Effector memory CD4-positive, alpha-beta T cell (primary cell): ENCODE data around the gene MCAM.

Experiments
- DNase-seq, 3 donors: peaks; one replicate each; pipeline ENCODE4 v3.0.0-alpha.2; 2020
- H3K27ac ChIP-seq: 2 replicates; pipeline ENCODE4 v1.7.0; 2013; ENCODE audit warnings: mild to moderate bottlenecking, low read length, moderate library complexity; ENCODE audit not compliant: insufficient read depth, poor library complexity, severe bottlenecking
- H3K27me3 ChIP-seq: replicated peaks from 2 replicates; pipeline ENCODE4 v1.7.0; 2013; ENCODE audit warnings: mild to moderate bottlenecking, low read length; ENCODE audit not compliant: insufficient read depth, control insufficient read depth, poor library complexity, severe bottlenecking
- H3K36me3 ChIP-seq: 2 replicates; pipeline ENCODE4 v1.7.0; 2013; ENCODE audit warnings: mild to moderate bottlenecking, low read length, moderate library complexity; ENCODE audit not compliant: control insufficient read depth, insufficient read depth
- H3K4me1 ChIP-seq: 2 replicates; pipeline ENCODE4 v1.7.0; 2013; ENCODE audit warnings: low read length, mild to moderate bottlenecking; ENCODE audit not compliant: control insufficient read depth, insufficient read depth, poor library complexity, severe bottlenecking
- H3K4me3 ChIP-seq: 2 replicates; pipeline ENCODE4 v1.7.0; 2013; ENCODE audit warnings: low read length, low read depth, mild to moderate bottlenecking; ENCODE audit not compliant: insufficient read depth, poor library complexity, severe bottlenecking
- H3K9me3 ChIP-seq: 2 replicates; pipeline ENCODE4 v1.7.0; 2013; ENCODE audit warnings: mild to moderate bottlenecking, low read length, moderate library complexity; ENCODE audit not compliant: control insufficient read depth

The MCAM gene

DNA sequence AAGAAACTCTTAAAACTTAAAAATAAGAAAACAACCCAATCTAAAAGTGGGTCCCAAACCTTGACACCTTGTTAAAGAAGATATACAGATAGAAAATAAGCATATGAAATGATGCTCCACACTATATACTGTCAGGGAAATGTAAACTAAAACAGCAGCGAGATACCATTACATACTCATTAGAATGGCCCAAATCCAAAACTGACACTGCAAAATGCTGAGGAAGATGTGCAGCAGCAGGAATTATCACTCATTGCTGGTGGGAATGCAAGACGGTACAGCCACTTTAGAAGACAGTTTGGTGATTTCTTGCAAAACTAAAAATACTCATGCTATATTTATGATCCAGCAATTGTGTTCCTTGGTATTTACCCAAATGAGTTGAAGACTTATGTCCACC, 12.4 kb upstream of the MCAM start:
- no peak overlapping the region for H3K27ac ChIP-seq
- H3K4me3 ChIP-seq: no peak overlapping the region
- peaks cover 3% of the 10 kb centered on the region for H3K4me1 ChIP-seq
- H3K9me3 ChIP-seq: no peaks in the 10 kb centered on the region
- DNase-seq: no peak
- no peaks in the 10 kb centered on the region for H3K36me3 ChIP-seq
- H3K27me3 ChIP-seq: no peaks in the 10 kb centered on the region

DNA sequence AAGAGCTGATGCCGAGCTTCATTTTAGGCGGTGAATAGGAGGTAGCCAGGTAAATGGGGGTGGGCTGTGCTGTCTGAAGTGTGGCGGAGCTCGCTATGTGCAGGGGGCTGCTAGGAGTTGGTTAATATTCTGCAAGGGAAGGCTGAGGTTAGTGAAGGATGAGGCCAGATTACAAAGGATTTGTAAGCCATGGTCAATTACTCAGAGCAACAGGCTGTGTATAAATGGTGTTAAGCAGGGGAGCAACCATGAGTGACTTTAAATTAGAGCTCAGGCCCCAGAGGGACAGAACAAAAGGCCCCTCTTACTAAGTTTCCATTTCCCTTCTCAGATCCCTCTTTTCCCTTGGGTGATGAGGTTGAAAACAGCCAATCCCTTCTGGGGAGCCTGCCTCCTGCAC, 7.3 kb upstream of the MCAM start:
- Histone ChIP-seq H3K9me3 (no peaks in the 10 kb centered on the region), H3K36me3 (no peaks in the 10 kb centered on the region), H3K27me3 (no peaks in the 10 kb centered on the region), H3K27ac (no peak overlapping the region), H3K4me3 (no peak overlapping the region), H3K4me1 (peaks cover 20% of the 10 kb centered on the region)
- DNase-seq: no peak

DNA sequence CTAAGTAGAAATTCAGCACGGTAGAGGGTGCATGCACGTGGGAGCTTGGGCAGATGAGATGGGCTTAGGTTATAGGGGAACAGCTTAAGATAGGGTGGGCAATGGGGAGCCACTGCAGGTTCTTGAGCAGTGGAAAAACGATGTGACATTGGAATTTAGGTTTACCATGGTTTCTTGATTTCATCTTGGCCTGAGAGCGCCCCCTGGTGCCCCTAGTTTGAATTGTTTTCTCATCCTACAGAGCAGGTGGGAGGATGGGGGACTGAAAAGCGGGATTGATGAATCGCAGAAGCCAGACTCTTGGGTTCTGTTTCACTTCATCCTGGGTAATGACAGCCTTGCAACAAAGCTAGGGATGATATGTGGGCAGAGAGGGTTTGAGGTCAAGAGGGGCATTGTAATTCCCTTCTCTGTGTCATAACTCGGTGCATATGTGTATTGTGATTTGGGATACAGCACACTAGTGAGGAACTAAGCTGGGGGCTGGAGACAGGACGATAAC, 6.7 kb upstream of the MCAM start:
- H3K4me3 ChIP-seq: no peak overlapping the region
- H3K9me3 ChIP-seq: no peaks in the 10 kb centered on the region
- H3K36me3 ChIP-seq: no peaks in the 10 kb centered on the region
- DNase-seq: peak; percentile 51 to 71 (median 64)
- H3K4me1 ChIP-seq: peaks cover 25% of the 10 kb centered on the region
- H3K27ac ChIP-seq: no peak overlapping the region
- H3K27me3 ChIP-seq: no peaks in the 10 kb centered on the region

DNA sequence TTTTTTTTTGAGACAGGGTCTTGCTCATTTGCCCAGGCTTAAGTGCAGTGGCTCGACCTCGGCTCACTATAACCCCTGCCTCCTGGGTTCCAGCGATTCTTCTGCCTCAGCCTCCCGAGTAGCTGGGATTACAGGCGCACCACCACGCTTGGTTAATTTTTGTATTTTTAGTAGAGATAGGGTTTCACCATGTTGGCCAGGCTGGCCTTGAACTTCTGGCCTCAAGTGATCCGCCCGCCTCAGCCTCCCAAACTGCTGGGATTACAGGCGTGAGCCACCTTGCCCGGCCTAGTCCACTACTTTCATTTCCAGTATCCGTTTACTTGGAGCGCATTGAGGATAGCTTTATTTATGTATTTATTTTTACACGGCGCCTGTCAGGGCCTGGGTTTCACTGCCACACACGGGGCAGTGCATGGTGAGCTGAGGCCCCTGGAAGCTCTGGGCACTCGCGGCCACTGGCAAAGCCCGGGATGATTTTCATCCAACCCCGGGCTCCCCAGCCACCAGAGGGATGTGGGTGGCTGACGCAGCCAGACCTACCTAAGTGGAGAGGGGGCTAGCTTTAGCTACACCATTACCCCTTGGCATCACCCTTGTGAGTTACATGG, 6.1 kb upstream of the MCAM start:
- Histone ChIP-seq H3K4me3 (no peak overlapping the region), H3K27ac (no peak overlapping the region), H3K9me3 (no peaks in the 10 kb centered on the region), H3K4me1 (peaks cover 30% of the 10 kb centered on the region), H3K27me3 (no peaks in the 10 kb centered on the region), H3K36me3 (no peaks in the 10 kb centered on the region)
- DNase-seq: no peak

DNA sequence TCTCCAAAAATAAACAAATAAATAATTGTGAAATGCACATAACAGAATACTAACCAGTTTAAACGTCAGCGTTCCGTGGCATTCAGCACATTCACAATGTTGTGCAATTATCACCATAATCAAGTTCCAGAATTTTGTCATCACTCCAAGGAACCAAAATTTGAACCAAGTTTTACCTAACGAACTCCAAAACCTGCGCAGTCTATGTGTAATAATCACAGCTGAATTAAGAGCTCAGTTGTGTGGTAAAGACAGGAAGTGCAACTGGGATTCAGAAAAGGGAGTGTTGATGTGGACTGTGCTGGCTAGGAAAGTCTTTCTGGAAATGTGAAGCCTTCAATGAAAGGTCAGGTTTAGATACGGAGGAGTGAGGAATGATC, 5.4 kb upstream of the MCAM start:
- Histone ChIP-seq H3K4me1 (peaks cover 32% of the 10 kb centered on the region), H3K9me3 (no peaks in the 10 kb centered on the region), H3K27ac (no peak overlapping the region), H3K4me3 (no peak overlapping the region), H3K36me3 (no peaks in the 10 kb centered on the region), H3K27me3 (peaks cover 3% of the 10 kb centered on the region)
- no peak for DNase-seq

DNA sequence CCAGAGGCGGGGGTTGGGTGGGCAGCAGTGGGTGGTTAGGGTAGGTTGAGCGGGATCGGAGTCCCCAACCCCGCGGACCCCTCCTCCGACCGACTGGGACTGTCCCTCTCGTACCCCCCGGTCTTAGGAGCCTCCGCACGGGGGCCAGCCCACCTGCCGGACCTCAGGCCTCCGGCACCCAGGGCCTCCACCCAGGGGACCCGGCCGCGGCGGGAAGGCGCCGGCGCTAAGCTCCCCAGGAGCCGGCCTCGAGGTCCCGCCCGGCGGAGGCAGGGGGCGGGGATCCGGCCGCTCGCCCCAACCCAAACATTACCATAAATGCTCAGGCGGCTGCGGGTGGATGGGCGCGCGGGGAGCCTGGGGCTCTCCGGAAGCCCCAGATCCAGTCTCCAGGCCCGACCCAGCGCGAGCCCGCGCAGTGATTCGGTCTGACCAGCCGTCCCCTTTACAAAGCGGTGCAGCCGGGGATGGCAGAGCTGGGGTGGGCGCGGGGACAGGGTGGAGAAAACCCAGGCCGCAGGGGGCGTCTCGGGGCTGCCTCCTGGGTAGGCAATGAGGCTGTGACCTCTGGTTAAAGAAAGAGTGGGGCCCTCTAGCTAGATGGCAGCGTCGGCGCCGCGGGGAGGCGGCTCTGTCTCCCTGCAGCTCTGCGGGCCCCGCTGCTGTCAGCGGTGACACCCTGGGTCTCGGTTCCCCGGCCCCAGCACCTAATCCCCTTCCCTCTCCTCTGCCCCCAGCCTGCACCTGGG, 4.0 kb upstream of the MCAM start:
- no peaks in the 10 kb centered on the region for H3K9me3 ChIP-seq
- peaks cover 43% of the 10 kb centered on the region for H3K4me1 ChIP-seq
- peaks cover 9% of the 10 kb centered on the region for H3K27me3 ChIP-seq
- DNase-seq: peak in 2 of 3 donors; percentile 20 to 41
- H3K27ac ChIP-seq: peak overlapping the region; percentile 46
- H3K4me3 ChIP-seq: peak overlapping the region; percentile 56
- H3K36me3 ChIP-seq: no peaks in the 10 kb centered on the region

DNA sequence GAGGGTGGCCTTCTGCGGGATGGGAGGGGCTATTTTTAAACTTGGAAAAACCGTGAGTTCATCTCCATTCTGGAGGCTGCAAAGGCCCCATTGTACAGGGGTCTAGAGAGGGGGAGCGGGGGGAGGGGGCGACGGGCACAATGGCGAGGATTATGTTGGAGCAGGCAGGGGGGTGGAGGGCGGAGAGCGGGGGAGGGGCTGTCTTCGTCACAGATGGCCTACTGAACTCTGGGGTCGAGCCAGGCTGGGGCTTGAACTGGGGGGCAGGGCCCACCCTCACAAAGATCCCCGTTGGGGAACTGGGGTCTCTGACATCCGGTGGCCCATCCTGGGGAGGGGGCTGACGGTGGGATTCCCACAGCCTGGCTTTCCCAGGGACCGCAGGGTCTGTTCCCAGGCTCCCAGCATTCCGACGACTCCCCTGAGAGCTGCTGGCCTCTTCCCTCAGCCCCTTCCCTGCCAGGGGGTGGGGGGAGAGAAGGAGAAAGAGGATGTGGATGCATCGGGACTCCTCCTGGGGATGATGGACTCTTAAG, 3.4 kb upstream of the MCAM start:
- peak overlapping the region; percentile 46 for H3K27ac ChIP-seq
- H3K27me3 ChIP-seq: peaks cover 15% of the 10 kb centered on the region
- H3K4me1 ChIP-seq: peaks cover 49% of the 10 kb centered on the region
- no peak for DNase-seq
- H3K9me3 ChIP-seq: no peaks in the 10 kb centered on the region
- H3K4me3 ChIP-seq: peak overlapping the region; percentile 56
- H3K36me3 ChIP-seq: no peaks in the 10 kb centered on the region

DNA sequence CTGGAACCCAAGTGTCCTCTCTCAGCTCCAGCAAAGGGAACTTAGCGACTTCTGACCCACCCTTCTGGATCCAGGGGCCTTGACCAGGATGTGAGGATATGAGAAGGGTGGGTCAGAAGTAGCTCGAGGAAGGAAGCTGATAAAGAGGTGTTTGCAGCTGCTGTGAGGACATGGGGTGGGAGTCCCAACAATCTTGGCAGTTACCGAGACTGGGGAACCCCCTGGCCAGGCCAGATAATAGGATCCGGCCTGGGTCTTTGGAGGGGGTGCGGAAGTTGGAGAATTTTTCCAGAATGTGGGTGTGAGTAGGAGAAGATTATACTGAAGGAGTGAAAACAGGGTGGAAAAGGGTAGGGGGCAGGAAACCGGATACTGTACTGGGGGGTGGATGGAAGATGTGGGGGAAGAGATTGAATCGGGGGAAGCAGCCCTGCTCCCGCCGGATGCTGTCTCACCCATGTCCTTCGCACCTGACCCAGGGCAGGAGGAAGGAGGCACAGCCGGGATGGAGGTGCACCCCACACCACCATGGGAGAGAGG, 2.8 kb upstream of the MCAM start:
- Histone ChIP-seq H3K4me1 (peaks cover 55% of the 10 kb centered on the region), H3K36me3 (no peaks in the 10 kb centered on the region), H3K27me3 (peaks cover 20% of the 10 kb centered on the region), H3K9me3 (no peaks in the 10 kb centered on the region), H3K27ac (no peak overlapping the region), H3K4me3 (no peak overlapping the region)
- DNase-seq: no peak

DNA sequence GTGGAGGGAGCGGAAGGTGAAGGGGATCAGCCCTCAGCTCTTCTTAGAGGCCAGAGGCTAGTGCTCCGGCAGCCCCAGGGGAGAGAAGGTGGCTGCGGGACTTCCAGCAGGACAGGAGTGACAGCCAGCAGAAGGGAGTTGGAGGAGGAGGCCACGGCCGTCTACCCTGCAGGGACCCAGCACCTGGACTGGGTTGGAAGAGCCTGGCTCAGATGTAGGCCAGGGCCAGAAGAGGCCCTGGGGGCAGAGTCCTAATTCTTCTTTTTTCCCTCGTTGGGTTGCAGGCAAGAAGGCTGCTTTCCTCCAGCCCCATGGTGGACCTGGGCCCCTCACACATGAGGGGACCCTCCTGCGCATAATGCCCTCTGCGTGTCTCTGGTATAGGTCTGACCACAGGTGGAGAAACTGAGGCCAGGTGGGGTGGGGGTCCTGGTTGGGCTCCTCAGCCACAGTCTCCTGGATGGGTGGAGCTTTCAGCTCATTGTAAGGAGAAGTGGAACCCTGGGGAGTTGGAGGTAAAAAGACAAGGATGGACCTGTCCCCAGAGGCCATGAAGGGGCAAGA, 2.3 kb upstream of the MCAM start:
- H3K4me1 ChIP-seq: peaks cover 56% of the 10 kb centered on the region
- H3K27me3 ChIP-seq: peaks cover 21% of the 10 kb centered on the region
- peak overlapping the region; percentile 27 for H3K27ac ChIP-seq

More for the DNA sequence above, 2.3 kb upstream of the MCAM start:
- no peaks in the 10 kb centered on the region for H3K36me3 ChIP-seq
- H3K9me3 ChIP-seq: no peaks in the 10 kb centered on the region
- no peak for DNase-seq
- H3K4me3 ChIP-seq: no peak overlapping the region
